OCI-LY7 (cell line): ENCODE data around the gene LTO1. TPM values are rescaled to one million over a fixed set of nuclear protein-coding genes. Genes with fewer than 3 reads are reported as not detected.

Experiments
- BruUV-seq: library from RNA; stranded (reverse); fragments of 400-500 nt; replicated peaks from 2 replicates; lab custom pipeline; 2021; lab: Mats Ljungman, UMichigan
- CTCF ChIA-PET: fragments of 300-600 bp; sonication (Branson Sonifier 250); formaldehyde crosslinking; loops from one replicate; lab custom pipeline; 2022; ENCODE audit warnings: antibody characterized with exemption; ENCODE audit not compliant: unreplicated experiment; lab: Charles Lee
- POLR2A ChIA-PET: fragments of 300-600 bp; sonication (Branson Sonifier 250); formaldehyde crosslinking; loops from one replicate; lab custom pipeline; 2022; ENCODE audit warnings: antibody characterized with exemption; lab: Charles Lee
- DNase-seq: peaks from one replicate; pipeline ENCODE4 v3.0.0-alpha.2; 2015; ENCODE audit warnings: low spot score
- H2AFZ ChIP-seq: fragments of 200-600 bp; sonication (generic), shearing (Covaris generic); 2 replicates; pipeline ENCODE4 v1.6.1; 2014; ENCODE audit warnings: mild to moderate bottlenecking, antibody characterized with exemption, low read length, moderate library complexity
- H3K27ac ChIP-seq: fragments of 200-600 bp; sonication (generic); 2 replicates; pipeline ENCODE4 v1.5.1; 2014; ENCODE audit warnings: mixed run types, low read depth, mild to moderate bottlenecking, moderate library complexity, low read length, inconsistent platforms; ENCODE audit not compliant: poor library complexity, severe bottlenecking
- H3K36me3 ChIP-seq: fragments of 200-600 bp; sonication (generic); 2 replicates; pipeline ENCODE4 v1.6.1; 2014; ENCODE audit warnings: mild to moderate bottlenecking, antibody characterized with exemption, low read length, moderate library complexity, mixed read lengths; ENCODE audit not compliant: insufficient read depth
- H3K4me1 ChIP-seq: fragments of 200-600 bp; sonication (generic); 2 replicates; pipeline ENCODE4 v1.5.1; 2014; ENCODE audit warnings: mild to moderate bottlenecking, low read length; ENCODE audit not compliant: insufficient read depth, poor library complexity, severe bottlenecking
- H3K4me2 ChIP-seq: fragments of 200-600 bp; sonication (generic); 2 replicates; pipeline ENCODE4 v1.6.1; 2014; ENCODE audit warnings: mild to moderate bottlenecking, low read length
- H3K4me3 ChIP-seq: fragments of 200-600 bp; sonication (generic); 2 replicates; pipeline ENCODE4 v1.5.1; 2014; ENCODE audit warnings: mild to moderate bottlenecking, low read depth, low read length; ENCODE audit not compliant: poor library complexity, severe bottlenecking
- H3K79me2 ChIP-seq: fragments of 200-600 bp; sonication (generic); 2 replicates; pipeline ENCODE4 v1.6.1; 2016; ENCODE audit warnings: low read depth, mild to moderate bottlenecking, low read length, moderate library complexity, mixed read lengths; ENCODE audit not compliant: insufficient read depth
- H3K9me2 ChIP-seq: fragments of 200-600 bp; sonication (generic); 2 replicates; pipeline ENCODE4 v1.6.1; 2016; ENCODE audit warnings: mild to moderate bottlenecking, low read length, mixed read lengths; ENCODE audit not compliant: insufficient read depth
- H3K9me3 ChIP-seq: fragments of 200-600 bp; sonication (generic); 2 replicates; pipeline ENCODE4 v1.6.1; 2014; ENCODE audit warnings: mild to moderate bottlenecking, mixed run types, low read length, mixed read lengths
- H4K20me1 ChIP-seq: fragments of 200-600 bp; sonication (generic); 2 replicates; pipeline ENCODE4 v1.6.1; 2014; ENCODE audit warnings: mild to moderate bottlenecking, antibody characterized with exemption, low read length, moderate library complexity, mixed read lengths; ENCODE audit not compliant: insufficient read depth
- EZH2phosphoT487 ChIP-seq: fragments of 200-600 bp; sonication (generic); IDR thresholded peaks from 2 replicates; pipeline ENCODE4 v1.6.1; 2018; ENCODE audit warnings: low read depth, borderline replicate concordance, mild to moderate bottlenecking, mixed run types, antibody characterized with exemption, low read length, moderate library complexity, mixed read lengths
- intact Hi-C: fragments of 100-400 bp; cut with micrococcal nuclease; formaldehyde crosslinking; loops from one replicate; pipeline ENCODE4 v1.10.0; 2022; ENCODE audit not compliant: unreplicated experiment
- total RNA-seq, 2 experiments: library from RNA; depleted of rRNA in 1 of 2; stranded (reverse); fragments of >200 nt in 1 of 2; shearing (Covaris generic) in 1 of 2; gene quantifications; 2 replicates each; pipeline ENCODE4 v1.2.3, GENCODE V29; 2014 to 2022
- TF ChIP-seq, protein P1 (sequence below): fragments of 200-600 bp; sonication (generic); conservative IDR thresholded peaks from 2 replicates; pipeline ENCODE4 v1.5.1; 2014; ENCODE audit warnings: mild to moderate bottlenecking, antibody characterized with exemption, low read length, moderate library complexity, mixed read lengths

Gene LTO1
- total RNA-seq, 2 experiments from 2014 or later = 28.8 to 35.9 TPM

DNA sequence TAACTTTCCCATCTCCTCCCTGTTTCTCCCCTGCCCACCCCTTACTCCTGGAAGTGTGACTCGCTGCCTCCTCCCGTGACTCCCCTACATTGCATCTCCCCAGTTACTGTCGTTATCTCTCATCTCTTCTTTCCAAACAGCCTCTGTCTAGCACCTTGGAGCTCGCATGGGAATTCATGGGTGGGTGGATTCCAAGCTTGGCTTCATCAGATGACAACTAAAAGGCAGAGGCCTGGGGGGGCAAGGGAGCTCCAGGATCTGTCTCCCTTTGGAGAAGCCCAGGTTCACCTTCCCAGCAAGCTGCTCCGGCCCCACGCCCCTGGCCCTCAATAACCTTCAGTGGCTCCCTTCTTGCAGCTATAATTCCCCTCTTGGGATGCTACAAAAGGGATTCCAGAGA, 41.1 kb downstream of the LTO1 start:
- Histone ChIP-seq H3K79me2 (no peaks in the 10 kb centered on the region), H3K4me2 (no peak overlapping the region), H3K36me3 (no peaks in the 10 kb centered on the region), H3K9me3 (no peaks in the 10 kb centered on the region), H3K4me1 (no peaks in the 10 kb centered on the region), H4K20me1 (no peaks in the 10 kb centered on the region), H2AFZ (no peak overlapping the region), H3K4me3 (no peak overlapping the region), H3K9me2 (no peaks in the 10 kb centered on the region), H3K27ac (no peak overlapping the region)
- CTCF ChIA-PET = no interaction called here
- POLR2A ChIA-PET = no interaction called here
- no peak for DNase-seq
- intact Hi-C loops = no loop called here
- TF ChIP-seq EZH2phosphoT487 = no peak
- BruUV-seq = no TSS peak

DNA sequence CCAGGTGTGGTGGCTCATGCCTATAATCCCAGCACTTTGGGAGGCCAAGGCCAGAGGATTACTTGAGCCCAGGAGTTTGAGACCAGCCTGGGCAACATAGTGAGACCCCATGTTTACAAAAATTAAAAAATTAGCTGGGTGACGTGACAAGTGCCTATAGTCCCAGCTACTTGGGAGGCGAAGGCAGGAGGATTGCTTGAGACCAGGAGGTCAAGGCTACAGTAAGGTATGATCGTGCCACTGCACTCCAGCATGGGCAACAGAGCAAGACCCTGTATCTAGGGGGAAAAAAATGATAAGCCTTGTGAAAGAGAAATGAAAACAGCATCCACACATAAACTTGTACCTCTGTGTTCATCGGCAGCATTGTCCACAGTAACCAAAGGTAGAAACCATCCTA, 42.3 kb downstream of the LTO1 start:
- H3K9me2 ChIP-seq = no peaks in the 10 kb centered on the region
- no peaks in the 10 kb centered on the region for H3K4me1 ChIP-seq
- no peak overlapping the region for H3K4me3 ChIP-seq
- H4K20me1 ChIP-seq = no peaks in the 10 kb centered on the region
- POLR2A ChIA-PET = no interaction called here
- TF ChIP-seq EZH2phosphoT487 = no peak
- TF ChIP-seq, protein P1, sequence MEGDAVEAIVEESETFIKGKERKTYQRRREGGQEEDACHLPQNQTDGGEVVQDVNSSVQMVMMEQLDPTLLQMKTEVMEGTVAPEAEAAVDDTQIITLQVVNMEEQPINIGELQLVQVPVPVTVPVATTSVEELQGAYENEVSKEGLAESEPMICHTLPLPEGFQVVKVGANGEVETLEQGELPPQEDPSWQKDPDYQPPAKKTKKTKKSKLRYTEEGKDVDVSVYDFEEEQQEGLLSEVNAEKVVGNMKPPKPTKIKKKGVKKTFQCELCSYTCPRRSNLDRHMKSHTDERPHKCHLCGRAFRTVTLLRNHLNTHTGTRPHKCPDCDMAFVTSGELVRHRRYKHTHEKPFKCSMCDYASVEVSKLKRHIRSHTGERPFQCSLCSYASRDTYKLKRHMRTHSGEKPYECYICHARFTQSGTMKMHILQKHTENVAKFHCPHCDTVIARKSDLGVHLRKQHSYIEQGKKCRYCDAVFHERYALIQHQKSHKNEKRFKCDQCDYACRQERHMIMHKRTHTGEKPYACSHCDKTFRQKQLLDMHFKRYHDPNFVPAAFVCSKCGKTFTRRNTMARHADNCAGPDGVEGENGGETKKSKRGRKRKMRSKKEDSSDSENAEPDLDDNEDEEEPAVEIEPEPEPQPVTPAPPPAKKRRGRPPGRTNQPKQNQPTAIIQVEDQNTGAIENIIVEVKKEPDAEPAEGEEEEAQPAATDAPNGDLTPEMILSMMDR = no peak
- H3K79me2 ChIP-seq = no peaks in the 10 kb centered on the region
- CTCF ChIA-PET = no interaction called here
- no peaks in the 10 kb centered on the region for H3K36me3 ChIP-seq
- H3K27ac ChIP-seq = no peak overlapping the region
- no TSS peak for BruUV-seq
- intact Hi-C loops = no loop called here
- DNase-seq = no peak
- H3K9me3 ChIP-seq = no peaks in the 10 kb centered on the region
- no peak overlapping the region for H2AFZ ChIP-seq
- H3K4me2 ChIP-seq = no peak overlapping the region

DNA sequence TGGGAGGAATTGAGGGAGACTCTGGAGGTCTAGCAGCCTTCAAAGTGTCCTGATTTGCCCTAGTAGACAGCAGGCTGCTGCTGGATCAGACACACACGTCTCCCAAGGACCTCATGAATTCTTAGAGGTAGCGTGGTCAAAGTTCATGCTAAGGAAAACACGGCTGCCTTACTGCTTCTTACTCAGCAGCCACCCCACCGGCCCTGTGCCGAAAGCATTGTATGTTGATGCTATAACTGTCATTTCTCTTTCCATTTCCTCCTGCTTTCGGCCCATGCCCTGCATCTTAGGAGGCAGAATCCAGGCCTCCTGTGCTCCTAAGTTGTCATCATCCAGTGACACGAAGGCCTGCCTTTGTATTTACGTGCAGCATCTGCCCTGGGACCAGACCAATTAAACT, 44.7 kb downstream of the LTO1 start:
- no TSS peak for BruUV-seq
- POLR2A ChIA-PET = no interaction called here
- no peak for TF ChIP-seq EZH2phosphoT487
- TF ChIP-seq, protein P1 = no peak

More for the DNA sequence above, 44.7 kb downstream of the LTO1 start:
- Histone ChIP-seq H2AFZ (no peak overlapping the region), H4K20me1 (no peaks in the 10 kb centered on the region), H3K9me2 (no peaks in the 10 kb centered on the region), H3K79me2 (no peaks in the 10 kb centered on the region), H3K4me1 (no peaks in the 10 kb centered on the region), H3K36me3 (no peaks in the 10 kb centered on the region), H3K9me3 (no peaks in the 10 kb centered on the region), H3K27ac (no peak overlapping the region), H3K4me3 (no peak overlapping the region), H3K4me2 (no peak overlapping the region)
- no peak for DNase-seq
- CTCF ChIA-PET = no interaction called here
- intact Hi-C loops = no loop called here
